GM19193 (cell line): Measurements from ENCODE around the gene CRNKL1.

Experiments
- POLR2A ChIP-seq: IDR thresholded peaks from 4 replicates; pipeline ENCODE4 v1.6.1; 2011; ENCODE audit not compliant: insufficient read depth, insufficient read length; ENCODE audit errors: extremely low read depth

The CRNKL1 gene

GRCh38 chr20:20003031-20003954 is 49.0 kb downstream of the CRNKL1 start:
- no peak for TF ChIP-seq POLR2A

GRCh38 chr20:20002101-20002998 is 49.9 kb downstream of the CRNKL1 start:
- no peak for TF ChIP-seq POLR2A

- no peak for TF ChIP-seq POLR2A
Observed at GRCh38 chr20:20000211-20000968, 51.9 kb downstream of the CRNKL1 start.

- no peak for TF ChIP-seq POLR2A
Observed at GRCh38 chr20:19998990-19999705, 53.1 kb downstream of the CRNKL1 start.

GRCh38 chr20:19996917-19997316 is 55.3 kb downstream of the CRNKL1 start:
- no peak for TF ChIP-seq POLR2A

- TF ChIP-seq POLR2A: no peak
Observed at GRCh38 chr20:19996222-19996621, 56.0 kb downstream of the CRNKL1 start.

GRCh38 chr20:19995220-19995863 is 56.9 kb downstream of the CRNKL1 start:
- no peak for TF ChIP-seq POLR2A

GRCh38 chr20:19993958-19994669 is 58.2 kb downstream of the CRNKL1 start:
- TF ChIP-seq POLR2A: no peak

GRCh38 chr20:19992996-19993908 is 59.0 kb downstream of the CRNKL1 start:
- no peak for TF ChIP-seq POLR2A

- no peak for TF ChIP-seq POLR2A
Observed at GRCh38 chr20:19991854-19992253, 60.4 kb downstream of the CRNKL1 start.

- no peak for TF ChIP-seq POLR2A
Observed at GRCh38 chr20:19991308-19991707, 61.0 kb downstream of the CRNKL1 start.

GRCh38 chr20:19990850-19991249 is 61.4 kb downstream of the CRNKL1 start:
- TF ChIP-seq POLR2A: no peak
